IMR-90 (cell line): Measurements from ENCODE around the gene ADGRG7. TPM values are rescaled to one million over a fixed set of nuclear protein-coding genes. Genes with fewer than 3 reads are reported as not detected.

ENCODE experiments used
- ATAC-seq: fragments of 200-7000 bp; cut with Tn5 transposase; 2 replicates; pipeline ENCODE4 v1.9.1; 2020; ENCODE audit warnings: low read depth, mild to moderate bottlenecking, moderate library complexity
- BruUV-seq: library from RNA; stranded (reverse); fragments of 400-500 nt; replicated peaks from 2 replicates; lab custom pipeline; 2021; lab: Mats Ljungman, UMichigan
- CTCF ChIA-PET: fragments of 300-600 bp; formaldehyde crosslinking; extraction: SDS; loops from one replicate; lab custom pipeline; 2021; ENCODE audit warnings: antibody characterized with exemption; lab: Yijun Ruan, JAX
- POLR2A ChIA-PET: fragments of 300-600 bp; sonication (Branson Sonifier 250); formaldehyde crosslinking; loops from one replicate; lab custom pipeline; 2022; ENCODE audit warnings: antibody characterized with exemption; ENCODE audit not compliant: unreplicated experiment; lab: Charles Lee
- DNase-seq: peaks from one replicate; pipeline ENCODE4 v3.0.0; 2013
- H2AFZ ChIP-seq: replicated peaks from 2 replicates; pipeline ENCODE3; 2013; ENCODE audit warnings: low read length, mild to moderate bottlenecking; ENCODE audit not compliant: poor library complexity
- H2AK5ac ChIP-seq: 2 replicates; pipeline ENCODE4 v1.6.1; 2013; ENCODE audit warnings: low read depth, low read length, inconsistent platforms
- H2AK9ac ChIP-seq: replicated peaks from 2 replicates; pipeline ENCODE3; 2013; ENCODE audit warnings: mild to moderate bottlenecking, low read depth, low read length, moderate library complexity; ENCODE audit not compliant: poor library complexity
- H2BK120ac ChIP-seq: 2 replicates; pipeline ENCODE4 v1.6.1; 2013; ENCODE audit warnings: low read depth, low read length, inconsistent platforms
- H2BK15ac ChIP-seq: 3 replicates; pipeline ENCODE4 v1.6.1; 2013; ENCODE audit warnings: low read depth, low read length, inconsistent platforms
- H2BK20ac ChIP-seq: 2 replicates; pipeline ENCODE4 v1.6.1; 2013; ENCODE audit warnings: low read depth, mild to moderate bottlenecking, inconsistent platforms, low read length, moderate library complexity
- H2BK5ac ChIP-seq: 2 replicates; pipeline ENCODE4 v1.6.1; 2013; ENCODE audit warnings: mild to moderate bottlenecking, low read depth, low read length, inconsistent platforms; ENCODE audit not compliant: poor library complexity, severe bottlenecking
- H3K14ac ChIP-seq: replicated peaks from 2 replicates; pipeline ENCODE4 v1.6.1; 2013; ENCODE audit warnings: low read depth, low read length, inconsistent platforms
- H3K18ac ChIP-seq: 2 replicates; pipeline ENCODE4 v1.6.1; 2013; ENCODE audit warnings: low read depth, low read length, control low read depth
- H3K23ac ChIP-seq: 2 replicates; pipeline ENCODE4 v1.6.1; 2013; ENCODE audit warnings: low read depth, low read length, inconsistent platforms
- H3K27ac ChIP-seq: 2 replicates; pipeline ENCODE4 v1.5.1; 2013; ENCODE audit warnings: mild to moderate bottlenecking, control low read depth, low read length; ENCODE audit not compliant: insufficient read depth
- H3K27me3 ChIP-seq: 2 replicates; pipeline ENCODE4 v1.6.1; 2013; ENCODE audit warnings: low read length; ENCODE audit not compliant: control insufficient read depth, insufficient read depth
- H3K36me3 ChIP-seq: 2 replicates; pipeline ENCODE4 v1.6.1; 2013; ENCODE audit warnings: low read length, mixed read lengths; ENCODE audit not compliant: control insufficient read depth, insufficient read depth
- H3K4ac ChIP-seq: 2 replicates; pipeline ENCODE4 v1.6.1; 2013; ENCODE audit warnings: low read depth, low read length, inconsistent platforms
- H3K4me1 ChIP-seq: 2 replicates; pipeline ENCODE4 v1.6.1; 2013; ENCODE audit warnings: low read length, mixed read lengths; ENCODE audit not compliant: control insufficient read depth, insufficient read depth
- H3K4me2 ChIP-seq: 2 replicates; pipeline ENCODE4 v1.6.1; 2013; ENCODE audit warnings: low read depth, mild to moderate bottlenecking, control low read depth, low read length, moderate library complexity
- H3K4me3 ChIP-seq: 2 replicates; pipeline ENCODE4 v1.5.1; 2013; ENCODE audit warnings: low read depth, mild to moderate bottlenecking, control low read depth, low read length, moderate library complexity; ENCODE audit not compliant: insufficient read depth
- H3K56ac ChIP-seq: 2 replicates; pipeline ENCODE4 v1.6.1; 2013; ENCODE audit warnings: low read length, inconsistent platforms; ENCODE audit not compliant: insufficient read depth; ENCODE audit errors: extremely low read depth
- H3K79me1 ChIP-seq, 2 experiments: 2 replicates each; pipeline ENCODE4 v1.6.1; 2013; ENCODE audit warnings: low read length in 2 of 2, inconsistent platforms in 1 of 2, low read depth in 1 of 2
- H3K9ac ChIP-seq: 2 replicates; pipeline ENCODE4 v1.6.1; 2013; ENCODE audit warnings: low read depth, low read length, control low read depth
- H3K9me1 ChIP-seq: 2 replicates; pipeline ENCODE4 v1.6.1; 2013; ENCODE audit warnings: low read length, inconsistent platforms; ENCODE audit not compliant: insufficient read depth
- H3K9me3 ChIP-seq: 2 replicates; pipeline ENCODE4 v1.6.1; 2013; ENCODE audit warnings: low read length; ENCODE audit not compliant: control insufficient read depth, insufficient read depth
- H4K20me1 ChIP-seq: 2 replicates; pipeline ENCODE4 v1.6.1; 2013; ENCODE audit warnings: low read length, inconsistent platforms; ENCODE audit not compliant: insufficient read depth
- H4K5ac ChIP-seq: 2 replicates; pipeline ENCODE4 v1.6.1; 2013; ENCODE audit warnings: mild to moderate bottlenecking, low read depth, low read length, control low read depth
- H4K8ac ChIP-seq, 2 experiments: 2 replicates each; pipeline ENCODE4 v1.6.1; 2013; ENCODE audit warnings: low read depth in 2 of 2, low read length in 2 of 2, control low read depth in 1 of 2, inconsistent platforms in 1 of 2
- H4K91ac ChIP-seq: 2 replicates; pipeline ENCODE4 v1.6.1; 2013; ENCODE audit warnings: low read depth, low read length, inconsistent platforms; ENCODE audit not compliant: insufficient read depth
- BHLHE40 ChIP-seq: fragments of 150-350 bp; IDR thresholded peaks from 2 replicates; pipeline ENCODE4 v1.6.1; 2016; ENCODE audit warnings: mild to moderate bottlenecking, low read depth, low read length
- CEBPB ChIP-seq: IDR thresholded peaks from 2 replicates; pipeline ENCODE4 v1.6.1; 2012; ENCODE audit warnings: low read depth, low read length, improper control_type of control experiment
- CHD1 ChIP-seq: IDR thresholded peaks from 2 replicates; pipeline ENCODE4 v1.6.1; 2012; ENCODE audit warnings: low read depth, low read length, improper control_type of control experiment
- CTCF ChIP-seq: conservative IDR thresholded peaks from 2 replicates; pipeline ENCODE4 v1.5.1; 2012; ENCODE audit warnings: mild to moderate bottlenecking, low read depth, low read length, improper control_type of control experiment
- ELK1 ChIP-seq: fragments of 150-350 bp; IDR thresholded peaks from 2 replicates; pipeline ENCODE4 v1.6.1; 2016; ENCODE audit warnings: low read depth, mild to moderate bottlenecking, low read length, moderate library complexity, borderline replicate concordance
- FOS ChIP-seq: fragments of 150-350 bp; IDR thresholded peaks from 2 replicates; pipeline ENCODE4 v1.6.1; 2016; ENCODE audit warnings: low read depth, low read length
- MAFK ChIP-seq: IDR thresholded peaks from 2 replicates; pipeline ENCODE4 v1.6.1; 2012; ENCODE audit warnings: low read depth, low read length, improper control_type of control experiment
- MAZ ChIP-seq: IDR thresholded peaks from 2 replicates; pipeline ENCODE4 v1.6.1; 2012; ENCODE audit warnings: low read depth, mild to moderate bottlenecking, low read length, improper control_type of control experiment, moderate library complexity, borderline replicate concordance
- MXI1 ChIP-seq: IDR thresholded peaks from 2 replicates; pipeline ENCODE4 v1.6.1; 2012; ENCODE audit warnings: low read depth, mild to moderate bottlenecking, low read length, moderate library complexity, borderline replicate concordance
- NFE2L2 ChIP-seq: fragments of 150-350 bp; IDR thresholded peaks from 2 replicates; pipeline ENCODE4 v1.6.1; 2016; ENCODE audit warnings: low read depth, mild to moderate bottlenecking, low read length
- POLR2A ChIP-seq: IDR thresholded peaks from 2 replicates; pipeline ENCODE4 v1.6.1; 2012; ENCODE audit warnings: mild to moderate bottlenecking, low read depth, low read length
- RAD21 ChIP-seq: IDR thresholded peaks from 2 replicates; pipeline ENCODE4 v1.6.1; 2012; ENCODE audit warnings: low read length, improper control_type of control experiment
- RCOR1 ChIP-seq: IDR thresholded peaks from 2 replicates; pipeline ENCODE4 v1.6.1; 2012; ENCODE audit warnings: mild to moderate bottlenecking, low read length, improper control_type of control experiment; ENCODE audit not compliant: insufficient replicate concordance
- RFX5 ChIP-seq: IDR thresholded peaks from 2 replicates; pipeline ENCODE4 v1.8.0; 2012; ENCODE audit warnings: low read depth, mild to moderate bottlenecking, low read length, moderate library complexity
- SMC3 ChIP-seq: fragments of 150-350 bp; IDR thresholded peaks from 2 replicates; pipeline ENCODE4 v1.6.1; 2016; ENCODE audit warnings: low read depth, mild to moderate bottlenecking, antibody characterized with exemption, low read length, moderate library complexity
- USF2 ChIP-seq: fragments of 150-350 bp; IDR thresholded peaks from 2 replicates; pipeline ENCODE4 v1.6.1; 2017; ENCODE audit warnings: mild to moderate bottlenecking, antibody characterized with exemption, low read length, low read depth
- WGBS, 2 experiments: methylation state at CpG; one replicate each; pipeline versions ENCODE4 v1.1.5 to v1.1.7; 2013; ENCODE audit warnings: missing lambda C conversion rate in 2 of 2; ENCODE audit not compliant: insufficient read length in 1 of 2; ENCODE audit errors: extremely low coverage in 2 of 2; 5-methylcytosine and 5-hydroxymethylcytosine counted together
- dilution Hi-C: fragments of 300-500 bp; cut with HindIII; formaldehyde crosslinking; loops from one replicate; pipeline ENCODE4 v1.14.3; 2018; ENCODE audit warnings: low sequenced_read_pairs; ENCODE audit not compliant: unreplicated experiment
- in situ Hi-C: fragments of 300-500 bp; cut with MboI; formaldehyde crosslinking; loops from 3 replicates; pipeline ENCODE4 v1.14.3; 2019; ENCODE audit warnings: low sequenced_read_pairs, inconsistent platforms, mixed read lengths
- intact Hi-C: fragments of 100-400 bp; cut with micrococcal nuclease; formaldehyde crosslinking; loops from 2 replicates; pipeline ENCODE4 v1.10.0; 2022
- polyA plus RNA-seq, 3 experiments: library from polyadenylated mRNA; depleted of rRNA; stranded (reverse); fragments of >200 nt; gene quantifications; 2 replicates each; pipeline ENCODE4 v1.2.3, GENCODE V29; 2012; ENCODE audit warnings: low replicate concordance in 1 of 3
- total RNA-seq: library from RNA; depleted of rRNA; stranded (reverse); fragments of >200 nt; gene quantifications from 2 replicates; pipeline ENCODE4 v1.2.3, GENCODE V29; 2012

ADGRG7 gene
- total and polyA plus RNA-seq, 2 of the 4 experiments (the other 2 are of a cell fraction) = not detected

- ChIA-PET POLR2A (no interaction called here), CTCF (no interaction called here)
- no peak overlapping the region for H4K8ac ChIP-seq
- H3K9ac ChIP-seq = no peak overlapping the region
- H2AK9ac ChIP-seq = no peak overlapping the region
- H2BK5ac ChIP-seq = no peak overlapping the region
- H2AK5ac ChIP-seq = no peak overlapping the region
- TF ChIP-seq RFX5 (no peak), ELK1 (no peak), POLR2A (no peak), BHLHE40 (no peak), FOS (no peak), MXI1 (no peak), MAFK (no peak), CEBPB (no peak), NFE2L2 (no peak), MAZ (no peak), RAD21 (no peak), USF2 (no peak), CTCF (no peak), RCOR1 (no peak), CHD1 (no peak), SMC3 (no peak)
- no peak overlapping the region for H3K27ac ChIP-seq
- H2BK20ac ChIP-seq = no peak overlapping the region
- H3K14ac ChIP-seq = no peak overlapping the region
- no peaks in the 10 kb centered on the region for H3K79me1 ChIP-seq
- no peak overlapping the region for H4K91ac ChIP-seq
- no peak overlapping the region for H3K18ac ChIP-seq
- H3K4ac ChIP-seq = no peak overlapping the region
- no peaks in the 10 kb centered on the region for H3K36me3 ChIP-seq
- no TSS peak for BruUV-seq
- ATAC-seq = peak; percentile 64
- H3K56ac ChIP-seq = no peak overlapping the region
- H4K5ac ChIP-seq = no peak overlapping the region
- intact Hi-C loops (no loop called here), in situ Hi-C loops (no loop called here), dilution Hi-C loops (no loop called here)
- no peaks in the 10 kb centered on the region for H4K20me1 ChIP-seq
- H3K9me1 ChIP-seq = no peaks in the 10 kb centered on the region
- H2AFZ ChIP-seq = no peak overlapping the region
- H2BK120ac ChIP-seq = no peak overlapping the region
- peaks cover 10% of the 10 kb centered on the region for H3K27me3 ChIP-seq
- H3K23ac ChIP-seq = no peak overlapping the region
- H2BK15ac ChIP-seq = no peak overlapping the region
- H3K4me2 ChIP-seq = no peak overlapping the region
- H3K4me1 ChIP-seq = no peaks in the 10 kb centered on the region
- H3K4me3 ChIP-seq = no peak overlapping the region
- DNase-seq = no peak
- no peaks in the 10 kb centered on the region for H3K9me3 ChIP-seq
- WGBS, 2 experiments = no CpG with 5 or more reads among the region's 1 CpG
These were observed 38.3 kb downstream of the ADGRG7 start for GRCh38 chr3:100647657-100648056.
